OCI-LY7 (cell line): ENCODE results near the gene PPT2. TPM values are rescaled to one million over a fixed set of nuclear protein-coding genes. Genes with fewer than 3 reads are reported as not detected.

Source experiments
- BruUV-seq: library from RNA; stranded (reverse); fragments of 400-500 nt; replicated peaks from 2 replicates; lab custom pipeline; 2021; lab: Mats Ljungman, UMichigan
- CTCF ChIA-PET: fragments of 300-600 bp; sonication (Branson Sonifier 250); formaldehyde crosslinking; loops from one replicate; lab custom pipeline; 2022; ENCODE audit warnings: antibody characterized with exemption; ENCODE audit not compliant: unreplicated experiment; lab: Charles Lee
- POLR2A ChIA-PET: fragments of 300-600 bp; sonication (Branson Sonifier 250); formaldehyde crosslinking; loops from one replicate; lab custom pipeline; 2022; ENCODE audit warnings: antibody characterized with exemption; lab: Charles Lee
- DNase-seq: peaks from one replicate; pipeline ENCODE4 v3.0.0-alpha.2; 2015; ENCODE audit warnings: low spot score
- H2AFZ ChIP-seq: fragments of 200-600 bp; sonication (generic), shearing (Covaris generic); 2 replicates; pipeline ENCODE4 v1.6.1; 2014; ENCODE audit warnings: mild to moderate bottlenecking, antibody characterized with exemption, low read length, moderate library complexity
- H3K27ac ChIP-seq: fragments of 200-600 bp; sonication (generic); 2 replicates; pipeline ENCODE4 v1.5.1; 2014; ENCODE audit warnings: mixed run types, low read depth, mild to moderate bottlenecking, moderate library complexity, low read length, inconsistent platforms; ENCODE audit not compliant: poor library complexity, severe bottlenecking
- H3K36me3 ChIP-seq: fragments of 200-600 bp; sonication (generic); 2 replicates; pipeline ENCODE4 v1.6.1; 2014; ENCODE audit warnings: mild to moderate bottlenecking, antibody characterized with exemption, low read length, moderate library complexity, mixed read lengths; ENCODE audit not compliant: insufficient read depth
- H3K4me1 ChIP-seq: fragments of 200-600 bp; sonication (generic); 2 replicates; pipeline ENCODE4 v1.5.1; 2014; ENCODE audit warnings: mild to moderate bottlenecking, low read length; ENCODE audit not compliant: insufficient read depth, poor library complexity, severe bottlenecking
- H3K4me2 ChIP-seq: fragments of 200-600 bp; sonication (generic); 2 replicates; pipeline ENCODE4 v1.6.1; 2014; ENCODE audit warnings: mild to moderate bottlenecking, low read length
- H3K4me3 ChIP-seq: fragments of 200-600 bp; sonication (generic); 2 replicates; pipeline ENCODE4 v1.5.1; 2014; ENCODE audit warnings: mild to moderate bottlenecking, low read depth, low read length; ENCODE audit not compliant: poor library complexity, severe bottlenecking
- H3K79me2 ChIP-seq: fragments of 200-600 bp; sonication (generic); 2 replicates; pipeline ENCODE4 v1.6.1; 2016; ENCODE audit warnings: low read depth, mild to moderate bottlenecking, low read length, moderate library complexity, mixed read lengths; ENCODE audit not compliant: insufficient read depth
- H3K9me2 ChIP-seq: fragments of 200-600 bp; sonication (generic); 2 replicates; pipeline ENCODE4 v1.6.1; 2016; ENCODE audit warnings: mild to moderate bottlenecking, low read length, mixed read lengths; ENCODE audit not compliant: insufficient read depth
- H3K9me3 ChIP-seq: fragments of 200-600 bp; sonication (generic); 2 replicates; pipeline ENCODE4 v1.6.1; 2014; ENCODE audit warnings: mild to moderate bottlenecking, mixed run types, low read length, mixed read lengths
- H4K20me1 ChIP-seq: fragments of 200-600 bp; sonication (generic); 2 replicates; pipeline ENCODE4 v1.6.1; 2014; ENCODE audit warnings: mild to moderate bottlenecking, antibody characterized with exemption, low read length, moderate library complexity, mixed read lengths; ENCODE audit not compliant: insufficient read depth
- CTCF ChIP-seq: fragments of 200-600 bp; sonication (generic); conservative IDR thresholded peaks from 2 replicates; pipeline ENCODE4 v1.5.1; 2014; ENCODE audit warnings: mild to moderate bottlenecking, antibody characterized with exemption, low read length, moderate library complexity, mixed read lengths
- EZH2phosphoT487 ChIP-seq: fragments of 200-600 bp; sonication (generic); IDR thresholded peaks from 2 replicates; pipeline ENCODE4 v1.6.1; 2018; ENCODE audit warnings: low read depth, borderline replicate concordance, mild to moderate bottlenecking, mixed run types, antibody characterized with exemption, low read length, moderate library complexity, mixed read lengths
- intact Hi-C: fragments of 100-400 bp; cut with micrococcal nuclease; formaldehyde crosslinking; loops from one replicate; pipeline ENCODE4 v1.10.0; 2022; ENCODE audit not compliant: unreplicated experiment
- total RNA-seq, 2 experiments: library from RNA; depleted of rRNA in 1 of 2; stranded (reverse); fragments of >200 nt in 1 of 2; shearing (Covaris generic) in 1 of 2; gene quantifications; 2 replicates each; pipeline ENCODE4 v1.2.3, GENCODE V29; 2014 to 2022

The PPT2 gene
- total RNA-seq, 2 experiments from 2014 or later, result 39.0 to 111 TPM

- TF ChIP-seq CTCF (no peak), EZH2phosphoT487 (no peak)
- Histone ChIP-seq H2AFZ (peak overlapping the region; percentile 14; the same call in 1 of the 2 replicates), H3K4me3 (peak overlapping the region; percentile 79), H3K9me2 (no peaks in the 10 kb centered on the region), H3K4me1 (peaks cover 29% of the 10 kb centered on the region), H3K27ac (peak overlapping the region; percentile 49), H3K79me2 (peaks cover 30% of the 10 kb centered on the region; the same call in 1 of the 2 replicates), H4K20me1 (no peaks in the 10 kb centered on the region), H3K4me2 (peak overlapping the region; percentile 82), H3K9me3 (no peaks in the 10 kb centered on the region), H3K36me3 (peaks cover 39% of the 10 kb centered on the region)
- CTCF ChIA-PET, result interaction anchor here (1.4 kb wide), 1 partner anchor 27 kb away, joined by 7 read pairs; no protein-coding TSS in a partner anchor
- no peak for DNase-seq
- intact Hi-C loops, result no loop called here
- POLR2A ChIA-PET, result interaction anchor here (1.8 kb wide), 1 partner anchor 65 kb away, joined by 4 read pairs; the partner anchor contains the start of gene GPSM3
- no TSS peak for BruUV-seq
Measured at GRCh38 chr6:32127409-32127716, 26.6 kb upstream of the PPT2 start.

- TF ChIP-seq EZH2phosphoT487, result no peak
- TF ChIP-seq CTCF, result no peak
- ChIA-PET CTCF (interaction anchor here (1.4 to 1.5 kb wide), 2 partner anchors 9 to 27 kb away, joined by 7 read pairs; no protein-coding TSS in a partner anchor), POLR2A (interaction anchor here (0.6 to 1.8 kb wide), 7 partner anchors 27 to 844 kb away, joined by 3 to 5 read pairs (median 4); partner anchors contain the start of gene GPSM3)
- no TSS peak for BruUV-seq
- Histone ChIP-seq H3K9me2 (no peaks in the 10 kb centered on the region), H3K4me2 (peak within 1 kb of the TSS; percentile 97), H4K20me1 (no peaks in the 10 kb centered on the region), H3K36me3 (peaks cover 36% of the 10 kb centered on the region), H3K9me3 (no peaks in the 10 kb centered on the region), H3K79me2 (peaks cover 30% of the 10 kb centered on the region; the same call in 1 of the 2 replicates), H3K4me3 (peak within 1 kb of the TSS; percentile 79), H3K4me1 (peaks cover 29% of the 10 kb centered on the region), H3K27ac (peak within 1 kb of the TSS; percentile 49), H2AFZ (peak within 1 kb of the TSS; percentile 14; the same call in 1 of the 2 replicates)
- intact Hi-C loops, result no loop called here
- DNase-seq, result peak; percentile 99
Measured at GRCh38 chr6:32127717-32128592, 26.0 kb upstream of the PPT2 start, which contains the start of gene ATF6B. Gene ATF6B, minus strand, starts transcription at chr6:32128246. Its CDS starts 39 bp downstream, at chr6:32128207.
